Mesendoderm (in vitro differentiated cells): Measurements from ENCODE around the gene RABGAP1L.

ENCODE experiments used
- DNase-seq: peaks from one replicate; pipeline ENCODE4 v3.0.0; 2013
- H2AK5ac ChIP-seq: 2 replicates; pipeline ENCODE4 v1.6.1; 2013; ENCODE audit warnings: low read length, inconsistent platforms
- H2BK120ac ChIP-seq: 2 replicates; pipeline ENCODE4 v1.6.1; 2013; ENCODE audit warnings: low read depth, mild to moderate bottlenecking, low read length, moderate library complexity, mixed read lengths
- H2BK15ac ChIP-seq: replicated peaks from 2 replicates; pipeline ENCODE4 v1.6.1; 2013; ENCODE audit warnings: low read depth, mild to moderate bottlenecking, moderate library complexity
- H2BK5ac ChIP-seq: 2 replicates; pipeline ENCODE4 v1.6.1; 2013; ENCODE audit warnings: low read length, inconsistent platforms
- H3K18ac ChIP-seq: 2 replicates; pipeline ENCODE4 v1.6.1; 2013; ENCODE audit warnings: mild to moderate bottlenecking, low read length, mixed read lengths
- H3K23ac ChIP-seq: one replicate; pipeline ENCODE4 v1.6.1; 2013; ENCODE audit warnings: low read length
- H3K27ac ChIP-seq: 2 replicates; pipeline ENCODE4 v1.5.1; 2013; ENCODE audit warnings: low read depth, mild to moderate bottlenecking, inconsistent platforms, low read length, moderate library complexity
- H3K27me3 ChIP-seq: 2 replicates; pipeline ENCODE4 v1.6.1; 2013; ENCODE audit warnings: low read length, control low read depth, mild to moderate bottlenecking, inconsistent platforms; ENCODE audit not compliant: insufficient read depth, poor library complexity
- H3K36me3 ChIP-seq: 2 replicates; pipeline ENCODE4 v1.6.1; 2013; ENCODE audit warnings: low read length, inconsistent platforms; ENCODE audit not compliant: control insufficient read depth, insufficient read depth
- H3K4ac ChIP-seq: one replicate; pipeline ENCODE4 v1.6.1; 2013; ENCODE audit warnings: low read depth, mild to moderate bottlenecking, low read length, moderate library complexity
- H3K4me1 ChIP-seq: 2 replicates; pipeline ENCODE4 v1.6.1; 2013; ENCODE audit warnings: low read depth, low read length, inconsistent platforms; ENCODE audit not compliant: control insufficient read depth
- H3K4me2 ChIP-seq: 2 replicates; pipeline ENCODE4 v1.6.1; 2013; ENCODE audit warnings: low read length
- H3K4me3 ChIP-seq: 2 replicates; pipeline ENCODE4 v1.5.1; 2013; ENCODE audit warnings: mild to moderate bottlenecking, low read length
- H3K56ac ChIP-seq: one replicate; pipeline ENCODE4 v1.6.1; 2013; ENCODE audit warnings: low read length
- H3K79me1 ChIP-seq: 2 replicates; pipeline ENCODE4 v1.6.1; 2013; ENCODE audit warnings: low read length, inconsistent platforms
- H3K79me2 ChIP-seq: 2 replicates; pipeline ENCODE4 v1.6.1; 2013; ENCODE audit warnings: mild to moderate bottlenecking, low read length; ENCODE audit not compliant: control insufficient read depth, insufficient read depth
- H3K9ac ChIP-seq: 2 replicates; pipeline ENCODE4 v1.6.1; 2013; ENCODE audit warnings: low read length, inconsistent platforms
- H4K5ac ChIP-seq: one replicate; pipeline ENCODE4 v1.6.1; 2013; ENCODE audit warnings: low read length
- H4K8ac ChIP-seq: one replicate; pipeline ENCODE4 v1.6.1; 2013; ENCODE audit warnings: low read depth, mild to moderate bottlenecking, control low read depth, low read length, moderate library complexity
- WGBS: extraction: QIAGEN DNeasy Blood & Tissue Kit; methylation state at CpG from one replicate; pipeline ENCODE4 v1.1.7; 2013; ENCODE audit warnings: low lambda C conversion rate, missing lambda C conversion rate; ENCODE audit not compliant: insufficient coverage; ENCODE audit errors: extremely low coverage; 5-methylcytosine and 5-hydroxymethylcytosine counted together

The RABGAP1L gene

GRCh38 chr1:174656409-174657059 lies 497.2 kb downstream of the RABGAP1L start:
- H2BK120ac ChIP-seq: no peak overlapping the region
- no peak overlapping the region for H3K27ac ChIP-seq
- H4K8ac ChIP-seq: no peak overlapping the region
- H3K4me3 ChIP-seq: no peak overlapping the region
- H3K4me1 ChIP-seq: no peaks in the 10 kb centered on the region
- H3K79me2 ChIP-seq: no peaks in the 10 kb centered on the region
- no CpG with 5 or more reads among the region's 1 CpG for WGBS
- H3K27me3 ChIP-seq: no peaks in the 10 kb centered on the region
- H3K23ac ChIP-seq: no peak overlapping the region
- H3K9ac ChIP-seq: no peak overlapping the region
- no peak for DNase-seq
- no peak overlapping the region for H2BK15ac ChIP-seq
- H2BK5ac ChIP-seq: no peak overlapping the region
- no peak overlapping the region for H3K4me2 ChIP-seq
- H3K56ac ChIP-seq: no peak overlapping the region
- H2AK5ac ChIP-seq: no peak overlapping the region
- H3K79me1 ChIP-seq: no peaks in the 10 kb centered on the region
- H3K4ac ChIP-seq: no peak overlapping the region
- H3K18ac ChIP-seq: no peak overlapping the region
- H4K5ac ChIP-seq: no peak overlapping the region
- H3K36me3 ChIP-seq: no peaks in the 10 kb centered on the region

- no peaks in the 10 kb centered on the region for H3K36me3 ChIP-seq
- H4K8ac ChIP-seq: no peak overlapping the region
- no peak overlapping the region for H3K56ac ChIP-seq
- H2AK5ac ChIP-seq: no peak overlapping the region
- H3K4ac ChIP-seq: no peak overlapping the region
- H3K27me3 ChIP-seq: no peaks in the 10 kb centered on the region
- DNase-seq: no peak
- H3K18ac ChIP-seq: no peak overlapping the region
- H3K23ac ChIP-seq: no peak overlapping the region
- no peaks in the 10 kb centered on the region for H3K79me1 ChIP-seq
- no peak overlapping the region for H3K4me2 ChIP-seq
- no peak overlapping the region for H2BK120ac ChIP-seq
- H3K4me1 ChIP-seq: no peaks in the 10 kb centered on the region
- H2BK5ac ChIP-seq: no peak overlapping the region
- H2BK15ac ChIP-seq: no peak overlapping the region
- no peak overlapping the region for H4K5ac ChIP-seq
- no peak overlapping the region for H3K27ac ChIP-seq
- H3K9ac ChIP-seq: no peak overlapping the region
- no peaks in the 10 kb centered on the region for H3K79me2 ChIP-seq
- no peak overlapping the region for H3K4me3 ChIP-seq
Measured at GRCh38 chr1:174657411-174657810, 498.1 kb downstream of the RABGAP1L start.

- H3K4me3 ChIP-seq: no peak overlapping the region
- H4K5ac ChIP-seq: no peak overlapping the region
- no peak for DNase-seq
- WGBS: no CpG with 5 or more reads among the region's 1 CpG
- H3K18ac ChIP-seq: no peak overlapping the region
- no peak overlapping the region for H3K23ac ChIP-seq
- H3K36me3 ChIP-seq: no peaks in the 10 kb centered on the region
- no peak overlapping the region for H3K27ac ChIP-seq
- H3K4ac ChIP-seq: no peak overlapping the region
- no peak overlapping the region for H2AK5ac ChIP-seq
- no peak overlapping the region for H3K4me2 ChIP-seq
- no peak overlapping the region for H2BK120ac ChIP-seq
- no peaks in the 10 kb centered on the region for H3K27me3 ChIP-seq
- H2BK15ac ChIP-seq: no peak overlapping the region
- H2BK5ac ChIP-seq: no peak overlapping the region
- H4K8ac ChIP-seq: no peak overlapping the region
- H3K56ac ChIP-seq: no peak overlapping the region
- no peaks in the 10 kb centered on the region for H3K79me2 ChIP-seq
- no peak overlapping the region for H3K9ac ChIP-seq
- H3K79me1 ChIP-seq: no peaks in the 10 kb centered on the region
- no peaks in the 10 kb centered on the region for H3K4me1 ChIP-seq
Measured at GRCh38 chr1:174657893-174658292, 498.6 kb downstream of the RABGAP1L start.

- WGBS: no CpG with 5 or more reads among the region's 3 CpGs
- Histone ChIP-seq H2BK5ac (no peak overlapping the region), H3K4ac (no peak overlapping the region), H3K79me2 (no peaks in the 10 kb centered on the region), H3K4me3 (no peak overlapping the region), H3K56ac (no peak overlapping the region), H3K18ac (no peak overlapping the region), H2BK120ac (no peak overlapping the region), H2AK5ac (no peak overlapping the region), H4K5ac (no peak overlapping the region), H3K23ac (no peak overlapping the region), H2BK15ac (no peak overlapping the region), H3K4me2 (no peak overlapping the region), H3K27me3 (no peaks in the 10 kb centered on the region), H3K79me1 (no peaks in the 10 kb centered on the region), H3K9ac (no peak overlapping the region), H3K4me1 (no peaks in the 10 kb centered on the region), H3K36me3 (no peaks in the 10 kb centered on the region), H3K27ac (no peak overlapping the region), H4K8ac (no peak overlapping the region)
- no peak for DNase-seq
Measured at GRCh38 chr1:174659823-174660222, 500.5 kb downstream of the RABGAP1L start.

GRCh38 chr1:174660476-174660875 lies 501.2 kb downstream of the RABGAP1L start:
- no peak overlapping the region for H3K4me2 ChIP-seq
- H3K36me3 ChIP-seq: no peaks in the 10 kb centered on the region
- H3K18ac ChIP-seq: no peak overlapping the region
- no peak overlapping the region for H3K4ac ChIP-seq
- no peaks in the 10 kb centered on the region for H3K27me3 ChIP-seq
- H3K4me3 ChIP-seq: no peak overlapping the region
- H3K79me2 ChIP-seq: no peaks in the 10 kb centered on the region
- no peaks in the 10 kb centered on the region for H3K4me1 ChIP-seq
- no peak overlapping the region for H4K8ac ChIP-seq
- no peak overlapping the region for H3K27ac ChIP-seq
- WGBS: no CpG with 5 or more reads among the region's 1 CpG
- H3K79me1 ChIP-seq: no peaks in the 10 kb centered on the region
- DNase-seq: no peak
- no peak overlapping the region for H3K56ac ChIP-seq
- H3K9ac ChIP-seq: no peak overlapping the region
- no peak overlapping the region for H4K5ac ChIP-seq
- H2BK5ac ChIP-seq: no peak overlapping the region
- H2AK5ac ChIP-seq: no peak overlapping the region
- H2BK15ac ChIP-seq: no peak overlapping the region
- no peak overlapping the region for H2BK120ac ChIP-seq
- H3K23ac ChIP-seq: no peak overlapping the region

GRCh38 chr1:174663358-174663757 lies 504.0 kb downstream of the RABGAP1L start:
- Histone ChIP-seq H2AK5ac (no peak overlapping the region), H3K4ac (no peak overlapping the region), H4K5ac (no peak overlapping the region), H3K4me1 (no peaks in the 10 kb centered on the region), H3K23ac (no peak overlapping the region), H3K4me2 (no peak overlapping the region), H3K79me2 (no peaks in the 10 kb centered on the region), H2BK120ac (no peak overlapping the region), H3K27ac (no peak overlapping the region), H4K8ac (no peak overlapping the region), H3K18ac (no peak overlapping the region), H3K56ac (no peak overlapping the region), H3K79me1 (no peaks in the 10 kb centered on the region), H2BK15ac (no peak overlapping the region), H3K4me3 (no peak overlapping the region), H2BK5ac (no peak overlapping the region), H3K36me3 (no peaks in the 10 kb centered on the region), H3K27me3 (no peaks in the 10 kb centered on the region), H3K9ac (no peak overlapping the region)
- WGBS: no CpG with 5 or more reads among the region's 4 CpGs
- DNase-seq: no peak
